Measurements from ENCODE around the gene SLC25A1.
"Not testable (repeated sequence)": the region's sequence is repeated elsewhere in the genome, so short reads cannot be mapped to it uniquely, and the experiment has no call there.

SLC25A1 gene

GRCh38 chr22:19206287-19206686 is 27.8 kb upstream of the SLC25A1 start:
- TF ChIP-seq, protein P1, sequence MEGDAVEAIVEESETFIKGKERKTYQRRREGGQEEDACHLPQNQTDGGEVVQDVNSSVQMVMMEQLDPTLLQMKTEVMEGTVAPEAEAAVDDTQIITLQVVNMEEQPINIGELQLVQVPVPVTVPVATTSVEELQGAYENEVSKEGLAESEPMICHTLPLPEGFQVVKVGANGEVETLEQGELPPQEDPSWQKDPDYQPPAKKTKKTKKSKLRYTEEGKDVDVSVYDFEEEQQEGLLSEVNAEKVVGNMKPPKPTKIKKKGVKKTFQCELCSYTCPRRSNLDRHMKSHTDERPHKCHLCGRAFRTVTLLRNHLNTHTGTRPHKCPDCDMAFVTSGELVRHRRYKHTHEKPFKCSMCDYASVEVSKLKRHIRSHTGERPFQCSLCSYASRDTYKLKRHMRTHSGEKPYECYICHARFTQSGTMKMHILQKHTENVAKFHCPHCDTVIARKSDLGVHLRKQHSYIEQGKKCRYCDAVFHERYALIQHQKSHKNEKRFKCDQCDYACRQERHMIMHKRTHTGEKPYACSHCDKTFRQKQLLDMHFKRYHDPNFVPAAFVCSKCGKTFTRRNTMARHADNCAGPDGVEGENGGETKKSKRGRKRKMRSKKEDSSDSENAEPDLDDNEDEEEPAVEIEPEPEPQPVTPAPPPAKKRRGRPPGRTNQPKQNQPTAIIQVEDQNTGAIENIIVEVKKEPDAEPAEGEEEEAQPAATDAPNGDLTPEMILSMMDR (IDR thresholded peaks at IDR 0.05; ENCODE audit: insufficient read depth, missing control alignments), result no peak

GRCh38 chr22:19204640-19205039 is 26.1 kb upstream of the SLC25A1 start:
- FAIRE-seq, result no peak
- DNase-seq (ENCODE audit: insufficient read length, low spot score), result no peak
- TF ChIP-seq, protein P1 (IDR thresholded peaks at IDR 0.05; ENCODE audit: insufficient read depth, missing control alignments), result no peak

More at GRCh38 chr22:19206287-19206686, 27.8 kb upstream of the SLC25A1 start:
- FAIRE-seq, result no peak
- no peak for DNase-seq (ENCODE audit: insufficient read length, low spot score)

DNA sequence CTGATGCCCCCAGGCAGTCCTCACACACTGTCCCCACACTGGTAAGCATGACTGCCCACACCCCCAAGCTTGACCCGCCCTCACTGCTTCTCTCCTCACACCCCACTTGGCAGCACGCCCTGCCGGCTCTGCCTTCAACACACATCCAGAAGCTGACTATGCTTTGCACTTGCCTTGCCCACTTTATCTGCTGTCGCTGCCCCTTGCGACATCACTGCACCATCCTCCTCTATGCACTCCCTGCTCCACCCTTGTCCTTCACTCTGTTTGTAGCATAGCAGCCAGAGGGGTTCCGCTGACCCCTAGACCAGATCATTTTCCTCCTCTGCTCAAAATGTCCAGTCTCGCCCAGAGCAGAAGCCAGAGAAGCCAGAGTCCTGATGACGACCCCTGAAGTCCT is 25.3 kb upstream of the SLC25A1 start:
- FAIRE-seq, result no peak
- DNase-seq (ENCODE audit: insufficient read length, low spot score), result no peak

DNA sequence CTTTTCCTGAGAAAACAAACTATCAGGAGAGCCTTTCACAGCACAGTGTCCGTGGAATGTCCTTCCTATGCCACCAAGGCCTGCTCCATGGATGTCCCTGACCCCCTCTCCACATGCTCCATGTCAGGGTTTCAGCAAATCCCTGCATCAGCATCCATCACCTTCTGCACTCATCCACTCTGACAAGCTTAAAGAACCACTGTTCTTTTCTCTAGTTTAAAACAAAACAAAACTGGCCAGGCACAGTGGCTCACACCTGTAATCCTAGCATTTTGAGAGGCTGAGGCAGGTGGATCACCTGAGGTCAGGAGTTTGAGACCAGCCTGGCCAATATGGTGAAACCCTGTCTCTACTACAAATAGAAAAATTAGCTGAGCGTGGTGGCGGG is 24.3 kb upstream of the SLC25A1 start:
- DNase-seq (ENCODE audit: insufficient read length, low spot score); FAIRE-seq: not testable (repeated sequence)

More for the DNA sequence above, 25.3 kb upstream of the SLC25A1 start:
- TF ChIP-seq, protein P1 (IDR thresholded peaks at IDR 0.05; ENCODE audit: insufficient read depth, missing control alignments), result no peak

DNA sequence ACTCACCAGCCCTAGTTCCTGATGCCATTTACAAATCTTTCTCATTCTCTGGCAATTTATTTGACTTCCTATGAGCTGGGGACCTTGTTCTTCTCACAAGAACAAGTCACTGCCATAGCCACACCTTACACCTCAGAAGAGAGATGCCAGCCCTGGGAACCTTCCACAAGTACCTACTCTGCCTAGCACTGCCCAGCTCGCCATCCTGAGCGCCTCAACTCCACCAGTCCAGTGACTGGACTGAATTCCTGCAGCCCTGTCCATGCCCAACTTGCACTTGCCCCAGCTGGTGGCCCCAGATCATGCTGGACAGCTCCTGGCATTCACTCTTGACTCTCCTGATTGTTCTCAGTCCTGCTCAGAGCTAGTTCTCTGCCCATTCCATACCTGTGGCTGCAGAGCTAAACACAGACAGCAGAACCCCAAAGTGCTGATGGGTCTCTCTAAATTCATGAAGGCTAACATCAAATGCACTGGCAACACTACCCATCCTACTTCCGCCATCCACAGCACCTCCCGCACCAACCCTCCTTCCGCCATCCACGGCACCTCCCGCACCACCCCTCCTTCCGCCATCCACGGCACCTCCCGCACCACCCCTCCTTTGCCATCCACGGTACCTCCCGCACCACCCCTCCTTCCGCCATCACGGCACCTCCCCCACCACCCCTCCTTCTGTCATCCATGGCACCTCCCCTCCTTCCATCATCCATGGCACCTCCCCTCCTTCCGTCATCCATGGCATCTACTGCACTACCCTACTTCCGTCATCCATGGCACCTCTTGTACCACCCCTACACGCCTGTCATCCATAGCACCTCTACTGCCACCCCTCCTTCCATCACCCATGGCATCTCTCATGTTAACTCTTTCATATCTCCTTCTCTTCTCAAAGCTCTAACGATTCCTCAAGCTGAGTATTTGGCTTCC is 23.6 kb upstream of the SLC25A1 start:
- DNase-seq (ENCODE audit: insufficient read length, low spot score) (no peak), FAIRE-seq (no peak)
- TF ChIP-seq, protein P1 (IDR thresholded peaks at IDR 0.05; ENCODE audit: insufficient read depth, missing control alignments), result no peak

GRCh38 chr22:19201130-19201868 is 22.8 kb upstream of the SLC25A1 start:
- FAIRE-seq, result no peak
- TF ChIP-seq, protein P1 (IDR thresholded peaks at IDR 0.05; ENCODE audit: insufficient read depth, missing control alignments), result no peak
- DNase-seq (ENCODE audit: insufficient read length, low spot score), result no peak

- FAIRE-seq, result no peak
Measured at GRCh38 chr22:19199479-19199878, 20.9 kb upstream of the SLC25A1 start.

More at GRCh38 chr22:19199479-19199878, 20.9 kb upstream of the SLC25A1 start:
- TF ChIP-seq, protein P1 (IDR thresholded peaks at IDR 0.05; ENCODE audit: insufficient read depth, missing control alignments), result no peak
- no peak for DNase-seq (ENCODE audit: insufficient read length, low spot score)
